Measurements from ENCODE around the gene ANO5.

GRCh38 chr11:22263613-22264012 is 70.7 kb downstream of the ANO5 start:
- TF ChIP-seq ZNF701 (tag by site-specific recombination; IDR thresholded peaks at IDR 0.05): no peak
- TF ChIP-seq, protein P1, sequence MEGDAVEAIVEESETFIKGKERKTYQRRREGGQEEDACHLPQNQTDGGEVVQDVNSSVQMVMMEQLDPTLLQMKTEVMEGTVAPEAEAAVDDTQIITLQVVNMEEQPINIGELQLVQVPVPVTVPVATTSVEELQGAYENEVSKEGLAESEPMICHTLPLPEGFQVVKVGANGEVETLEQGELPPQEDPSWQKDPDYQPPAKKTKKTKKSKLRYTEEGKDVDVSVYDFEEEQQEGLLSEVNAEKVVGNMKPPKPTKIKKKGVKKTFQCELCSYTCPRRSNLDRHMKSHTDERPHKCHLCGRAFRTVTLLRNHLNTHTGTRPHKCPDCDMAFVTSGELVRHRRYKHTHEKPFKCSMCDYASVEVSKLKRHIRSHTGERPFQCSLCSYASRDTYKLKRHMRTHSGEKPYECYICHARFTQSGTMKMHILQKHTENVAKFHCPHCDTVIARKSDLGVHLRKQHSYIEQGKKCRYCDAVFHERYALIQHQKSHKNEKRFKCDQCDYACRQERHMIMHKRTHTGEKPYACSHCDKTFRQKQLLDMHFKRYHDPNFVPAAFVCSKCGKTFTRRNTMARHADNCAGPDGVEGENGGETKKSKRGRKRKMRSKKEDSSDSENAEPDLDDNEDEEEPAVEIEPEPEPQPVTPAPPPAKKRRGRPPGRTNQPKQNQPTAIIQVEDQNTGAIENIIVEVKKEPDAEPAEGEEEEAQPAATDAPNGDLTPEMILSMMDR (tag by site-specific recombination; IDR thresholded peaks at IDR 0.05): no peak
- no peak for TF ChIP-seq YY2 (tag by site-specific recombination; IDR thresholded peaks at IDR 0.05)
- TF ChIP-seq ZNF121 (tag by site-specific recombination; IDR thresholded peaks at IDR 0.05): no peak
- TF ChIP-seq ZNF239 (tag by site-specific recombination; IDR thresholded peaks at IDR 0.05): no peak
- TF ChIP-seq ZNF549 (tag by site-specific recombination; IDR thresholded peaks at IDR 0.05): no peak
- TF ChIP-seq ZNF768 (tag by site-specific recombination; IDR thresholded peaks at IDR 0.05): no peak
- TF ChIP-seq ZBTB1 (tag by site-specific recombination; IDR thresholded peaks at IDR 0.05): no peak
- TF ChIP-seq ZNF664 (tag by site-specific recombination; IDR thresholded peaks at IDR 0.05): no peak
- TF ChIP-seq YY1 (tag by site-specific recombination; IDR thresholded peaks at IDR 0.05): no peak
